H9 (cell line): ENCODE data around the gene FARP1. TPM values are rescaled to one million over a fixed set of nuclear protein-coding genes. Genes with fewer than 3 reads are reported as not detected.

Experiments used
- DNase-seq: peaks from one replicate; pipeline ENCODE4 v3.0.0-alpha.2; 2017
- H2AFZ ChIP-seq: one replicate; pipeline ENCODE4 v1.6.1; 2013; ENCODE audit warnings: mild to moderate bottlenecking, low read length, control low read depth, moderate library complexity
- H2AK5ac ChIP-seq: 2 replicates; pipeline ENCODE4 v1.6.1; 2013; ENCODE audit warnings: low read length, control low read depth, mixed read lengths; ENCODE audit not compliant: insufficient read length
- H2BK120ac ChIP-seq: one replicate; pipeline ENCODE4 v1.6.1; 2013; ENCODE audit warnings: low read depth, mild to moderate bottlenecking, low read length, control low read depth, inconsistent platforms; ENCODE audit not compliant: poor library complexity, severe bottlenecking
- H2BK12ac ChIP-seq: 2 replicates; pipeline ENCODE4 v1.6.1; 2013; ENCODE audit warnings: low read length, control low read depth, mixed read lengths, low read depth; ENCODE audit not compliant: insufficient read length
- H2BK15ac ChIP-seq: 2 replicates; pipeline ENCODE4 v1.6.1; 2013; ENCODE audit warnings: low read depth, low read length, control low read depth
- H2BK20ac ChIP-seq: one replicate; pipeline ENCODE4 v1.6.1; 2013; ENCODE audit warnings: low read depth, mild to moderate bottlenecking, low read length, control low read depth, inconsistent platforms; ENCODE audit not compliant: poor library complexity, severe bottlenecking
- H2BK5ac ChIP-seq: 2 replicates; pipeline ENCODE4 v1.6.1; 2013; ENCODE audit warnings: low read length, control low read depth, mixed read lengths; ENCODE audit not compliant: insufficient read length
- H3K14ac ChIP-seq: 2 replicates; pipeline ENCODE4 v1.6.1; 2013; ENCODE audit warnings: low read length, control low read depth; ENCODE audit not compliant: insufficient read depth
- H3K18ac ChIP-seq: 2 replicates; pipeline ENCODE4 v1.6.1; 2013; ENCODE audit warnings: low read depth, mild to moderate bottlenecking, mixed read lengths, low read length, control low read depth; ENCODE audit not compliant: insufficient read length
- H3K23ac ChIP-seq: 2 replicates; pipeline ENCODE4 v1.6.1; 2013; ENCODE audit warnings: low read length, control low read depth, mixed read lengths, low read depth; ENCODE audit not compliant: insufficient read length
- H3K23me2 ChIP-seq: 2 replicates; pipeline ENCODE4 v1.6.1; 2013; ENCODE audit warnings: low read depth, mild to moderate bottlenecking, mixed read lengths, low read length, control low read depth; ENCODE audit not compliant: insufficient read length, poor library complexity, severe bottlenecking
- H3K27ac ChIP-seq: 2 replicates; pipeline ENCODE4 v1.5.1; 2013; ENCODE audit warnings: low read length, control low read depth, mixed read lengths, low read depth; ENCODE audit not compliant: insufficient read length
- H3K27me3 ChIP-seq: 2 replicates; pipeline ENCODE4 v1.6.1; 2013; ENCODE audit warnings: low read length, control low read depth, inconsistent platforms; ENCODE audit not compliant: insufficient read depth
- H3K4ac ChIP-seq: 2 replicates; pipeline ENCODE4 v1.6.1; 2013; ENCODE audit warnings: low read depth, mild to moderate bottlenecking, control low read depth, inconsistent platforms, low read length, moderate library complexity
- H3K4me1 ChIP-seq: 2 replicates; pipeline ENCODE4 v1.6.1; 2013; ENCODE audit warnings: low read length, control low read depth, inconsistent platforms; ENCODE audit not compliant: insufficient read depth
- H3K4me2 ChIP-seq: 2 replicates; pipeline ENCODE4 v1.6.1; 2013; ENCODE audit warnings: low read length, control low read depth, mixed read lengths; ENCODE audit not compliant: insufficient read length, insufficient read depth
- H3K56ac ChIP-seq: 2 replicates; pipeline ENCODE4 v1.6.1; 2013; ENCODE audit warnings: low read depth, mild to moderate bottlenecking, mixed read lengths, low read length, control low read depth; ENCODE audit not compliant: insufficient read length
- H3K79me1 ChIP-seq: 2 replicates; pipeline ENCODE4 v1.6.1; 2013; ENCODE audit warnings: low read depth, mild to moderate bottlenecking, moderate library complexity, low read length, control low read depth, inconsistent platforms; ENCODE audit not compliant: insufficient read depth, poor library complexity, severe bottlenecking
- H3K79me2 ChIP-seq: 2 replicates; pipeline ENCODE4 v1.6.1; 2013; ENCODE audit warnings: low read length, control low read depth, inconsistent platforms; ENCODE audit not compliant: insufficient read depth
- H3K9ac ChIP-seq: 2 replicates; pipeline ENCODE4 v1.6.1; 2013; ENCODE audit warnings: low read length, control low read depth, mixed read lengths; ENCODE audit not compliant: insufficient read length; ENCODE audit errors: extremely low read depth
- H3K9me3 ChIP-seq: one replicate; pipeline ENCODE4 v1.6.1; 2013; ENCODE audit warnings: low read depth, low read length, inconsistent platforms; ENCODE audit not compliant: control insufficient read depth
- H3T11ph ChIP-seq: one replicate; pipeline ENCODE4 v1.6.1; 2013; ENCODE audit warnings: mild to moderate bottlenecking, low read length, control low read depth, inconsistent platforms
- H4K20me1 ChIP-seq: one replicate; pipeline ENCODE4 v1.6.1; 2013; ENCODE audit not compliant: control insufficient read depth, insufficient read length, insufficient read depth
- H4K5ac ChIP-seq: 2 replicates; pipeline ENCODE4 v1.6.1; 2013; ENCODE audit warnings: low read depth, mild to moderate bottlenecking, mixed read lengths, low read length, control low read depth; ENCODE audit not compliant: insufficient read length
- H4K8ac ChIP-seq: replicated peaks from 2 replicates; pipeline ENCODE4 v1.6.1; 2013; ENCODE audit warnings: low read length, control low read depth, mixed read lengths, low read depth; ENCODE audit not compliant: insufficient read length
- H4K91ac ChIP-seq: 2 replicates; pipeline ENCODE4 v1.6.1; 2013; ENCODE audit warnings: low read depth, mild to moderate bottlenecking, moderate library complexity, mixed read lengths, low read length, control low read depth; ENCODE audit not compliant: insufficient read length
- H3K27ac Mint-ChIP-seq, 3 experiments: 2 replicates in 2 of 3; 3 replicates in 1 of 3; pipeline ENCODE4 v1.8.0; 2020 to 2021; ENCODE audit warnings: mixed read lengths in 3 of 3, mild to moderate bottlenecking in 1 of 3, moderate library complexity in 1 of 3
- H3K27me3 Mint-ChIP-seq: 2 replicates; pipeline ENCODE4 v1.8.0; 2021; ENCODE audit warnings: low read depth, mild to moderate bottlenecking, moderate library complexity, mixed read lengths
- H3K36me3 Mint-ChIP-seq, 3 experiments: 2 replicates in 2 of 3; 3 replicates in 1 of 3; pipeline ENCODE4 v1.8.0; 2020 to 2021; ENCODE audit warnings: low read depth in 3 of 3, mixed read lengths in 3 of 3; ENCODE audit not compliant: insufficient read depth in 1 of 3
- H3K4me1 Mint-ChIP-seq, 2 experiments: 2 replicates each; pipeline ENCODE4 v1.8.0; 2020; ENCODE audit warnings: mixed read lengths in 2 of 2
- H3K4me3 Mint-ChIP-seq, 2 experiments: 2 replicates in 1 of 2; 3 replicates in 1 of 2; pipeline ENCODE4 v1.8.0; 2020 to 2021; ENCODE audit warnings: mild to moderate bottlenecking in 2 of 2, mixed read lengths in 2 of 2, moderate library complexity in 1 of 2
- H3K9me3 Mint-ChIP-seq, 2 experiments: 2 replicates in 1 of 2; 3 replicates in 1 of 2; pipeline ENCODE4 v1.8.0; 2020; ENCODE audit warnings: mild to moderate bottlenecking in 2 of 2, mixed read lengths in 2 of 2, moderate library complexity in 1 of 2
- CTCF ChIP-seq: fragments of 200-600 bp; sonication (generic); conservative IDR thresholded peaks from 3 replicates; pipeline ENCODE4 v1.8.0; 2021; ENCODE audit warnings: antibody characterized with exemption, mild to moderate bottlenecking
- WGBS: extraction: QIAGEN DNeasy Blood & Tissue Kit; methylation state at CpG from one replicate; pipeline ENCODE4 v1.1.7; 2013; ENCODE audit warnings: missing lambda C conversion rate, low lambda C conversion rate, mixed read lengths; ENCODE audit not compliant: insufficient read length; ENCODE audit errors: extremely low coverage; 5-methylcytosine and 5-hydroxymethylcytosine counted together
- total RNA-seq: library from RNA; stranded (reverse); gene quantifications from 2 replicates; pipeline ENCODE4 v1.2.1, GENCODE V29; 2021

Gene FARP1
- total RNA-seq, 1 experiment from 2014 or later: 95.9 TPM

- Histone ChIP-seq H4K5ac (no peak overlapping the region), H3K4ac (no peak overlapping the region), H3K14ac (no peak overlapping the region), H3K18ac (no peak overlapping the region), H2BK12ac (no peak overlapping the region), H3K27ac (no peak overlapping the region), H3K9me3 (no peaks in the 10 kb centered on the region), H3K79me2 (no peaks in the 10 kb centered on the region; the same call in 1 of the 2 replicates), H3T11ph (no peak overlapping the region), H3K56ac (no peak overlapping the region), H2BK15ac (no peak overlapping the region), H2BK20ac (no peak overlapping the region), H3K23me2 (no peaks in the 10 kb centered on the region), H3K79me1 (no peaks in the 10 kb centered on the region), H3K4me2 (no peak overlapping the region), H3K23ac (no peak overlapping the region), H3K27me3 (no peaks in the 10 kb centered on the region), H3K4me1 (peaks cover 2% of the 10 kb centered on the region; the same call in 1 of the 2 replicates), H4K20me1 (no peaks in the 10 kb centered on the region), H4K8ac (no peak overlapping the region), H2AK5ac (no peak overlapping the region), H2BK5ac (no peak overlapping the region), H2AFZ (no peak overlapping the region), H2BK120ac (no peak overlapping the region), H3K9ac (no peak overlapping the region), H4K91ac (no peak overlapping the region)
- H3K27me3 Mint-ChIP-seq: no peaks in the 10 kb centered on the region
- peaks cover 20 to 28% of the 10 kb centered on the region in 2 experiments for H3K4me1 Mint-ChIP-seq
- TF ChIP-seq CTCF: no peak
- no peak for DNase-seq
- H3K4me3 Mint-ChIP-seq: no peak overlapping the region
- H3K9me3 Mint-ChIP-seq: no peaks in the 10 kb centered on the region
- no CpG with 5 or more reads among the region's 6 CpGs for WGBS
- no peaks in the 10 kb centered on the region; a peak in 1 of 7 replicates for H3K36me3 Mint-ChIP-seq
- peak overlapping the region; percentile 20 to 51 (median 27); a peak in 2 of 7 replicates for H3K27ac Mint-ChIP-seq
These were observed 118.3 kb downstream of the FARP1 start for GRCh38 chr13:98261165-98261702.
